OCI-LY3 (cell line): ENCODE data around the gene FOXM1.

Experiments used
- CTCF ChIP-seq: fragments of 200-600, 300-600 bp; sonication (generic); IDR thresholded peaks from 2 replicates; pipeline ENCODE4 v1.5.1; 2014; ENCODE audit warnings: antibody characterized with exemption, low read length, low read depth
- EZH2phosphoT487 ChIP-seq: fragments of 200-600 bp; shearing (Covaris generic); IDR thresholded peaks from 2 replicates; pipeline ENCODE4 v1.6.1; 2018; ENCODE audit warnings: antibody characterized with exemption, mixed run types, low read depth

- TF ChIP-seq CTCF = no peak
- TF ChIP-seq EZH2phosphoT487 = no peak
Observed at GRCh38 chr12:2833327-2833726, 43.6 kb downstream of the FOXM1 start.
